ENCODE measurements around the gene MBNL1.

MBNL1 gene

GRCh38 chr3:152276681-152277080 lies 8.0 kb downstream of the MBNL1 start:
- no peak overlapping the region for H3K4me3 ChIP-seq (ENCODE audit: extremely low read depth, insufficient read depth, low read length, poor library complexity, severe bottlenecking)
- no peak overlapping the region for H3K27ac ChIP-seq (ENCODE audit: low read depth, low read length, severe bottlenecking)
- WGBS, 2 experiments (ENCODE audit: insufficient coverage in 2 of 2), result 100% methylated on average over 1 of the region's 1 CpG
- peaks cover 16% of the 10 kb centered on the region for H3K4me1 ChIP-seq (ENCODE audit: control insufficient read depth, insufficient read depth, low read length, poor library complexity, severe bottlenecking)
- H3K36me3 ChIP-seq (ENCODE audit: control insufficient read depth, insufficient read depth, low read length), result peaks cover 4% of the 10 kb centered on the region
- no peaks in the 10 kb centered on the region for H3K9me3 ChIP-seq (ENCODE audit: control insufficient read depth, low read length)

GRCh38 chr3:152277198-152277597 lies 8.5 kb downstream of the MBNL1 start:
- Histone ChIP-seq H3K4me3 (ENCODE audit: extremely low read depth, insufficient read depth, low read length, poor library complexity, severe bottlenecking) (no peak overlapping the region), H3K9me3 (ENCODE audit: control insufficient read depth, low read length) (no peaks in the 10 kb centered on the region), H3K36me3 (ENCODE audit: control insufficient read depth, insufficient read depth, low read length) (peaks cover 4% of the 10 kb centered on the region), H3K27ac (ENCODE audit: low read depth, low read length, severe bottlenecking) (no peak overlapping the region), H3K4me1 (ENCODE audit: control insufficient read depth, insufficient read depth, low read length, poor library complexity, severe bottlenecking) (peaks cover 16% of the 10 kb centered on the region)
- no CpG with 5 or more reads among the region's 1 CpG for WGBS, 2 experiments (ENCODE audit: insufficient coverage in 2 of 2)

GRCh38 chr3:152278756-152279427 lies 10.2 kb downstream of the MBNL1 start:
- H3K4me1 ChIP-seq (ENCODE audit: control insufficient read depth, insufficient read depth, low read length, poor library complexity, severe bottlenecking), result peaks cover 10% of the 10 kb centered on the region
- peaks cover 4% of the 10 kb centered on the region for H3K36me3 ChIP-seq (ENCODE audit: control insufficient read depth, insufficient read depth, low read length)
- no peaks in the 10 kb centered on the region for H3K9me3 ChIP-seq (ENCODE audit: control insufficient read depth, low read length)
- no peak overlapping the region for H3K4me3 ChIP-seq (ENCODE audit: extremely low read depth, insufficient read depth, low read length, poor library complexity, severe bottlenecking)
- H3K27ac ChIP-seq (ENCODE audit: low read depth, low read length, severe bottlenecking), result no peak overlapping the region
- 97 to 100% methylated on average over 2 of the region's 6 CpGs for WGBS, 2 experiments (ENCODE audit: insufficient coverage in 2 of 2)

GRCh38 chr3:152279479-152279878 lies 10.8 kb downstream of the MBNL1 start:
- H3K4me1 ChIP-seq (ENCODE audit: control insufficient read depth, insufficient read depth, low read length, poor library complexity, severe bottlenecking), result peaks cover 10% of the 10 kb centered on the region
- no peak overlapping the region for H3K27ac ChIP-seq (ENCODE audit: low read depth, low read length, severe bottlenecking)
- H3K4me3 ChIP-seq (ENCODE audit: extremely low read depth, insufficient read depth, low read length, poor library complexity, severe bottlenecking), result no peak overlapping the region
- peaks cover 4% of the 10 kb centered on the region for H3K36me3 ChIP-seq (ENCODE audit: control insufficient read depth, insufficient read depth, low read length)
- H3K9me3 ChIP-seq (ENCODE audit: control insufficient read depth, low read length), result no peaks in the 10 kb centered on the region
- 100% methylated on average over 1 of the region's 3 CpGs; no CpG with 5 or more reads in 1 of the 2 experiments for WGBS, 2 experiments (ENCODE audit: insufficient coverage in 2 of 2)

- WGBS, 2 experiments (ENCODE audit: insufficient coverage in 2 of 2), result 60% methylated on average over 1 of the region's 3 CpGs; no CpG with 5 or more reads in 1 of the 2 experiments
- Histone ChIP-seq H3K4me1 (ENCODE audit: control insufficient read depth, insufficient read depth, low read length, poor library complexity, severe bottlenecking) (peaks cover 10% of the 10 kb centered on the region), H3K36me3 (ENCODE audit: control insufficient read depth, insufficient read depth, low read length) (peaks cover 4% of the 10 kb centered on the region), H3K27ac (ENCODE audit: low read depth, low read length, severe bottlenecking) (no peak overlapping the region), H3K4me3 (ENCODE audit: extremely low read depth, insufficient read depth, low read length, poor library complexity, severe bottlenecking) (no peak overlapping the region), H3K9me3 (ENCODE audit: control insufficient read depth, low read length) (no peaks in the 10 kb centered on the region)
Measured at GRCh38 chr3:152280539-152280938, 11.8 kb downstream of the MBNL1 start.

GRCh38 chr3:152281133-152281713 lies 12.5 kb downstream of the MBNL1 start:
- Histone ChIP-seq H3K27ac (ENCODE audit: low read depth, low read length, severe bottlenecking) (no peak overlapping the region), H3K4me1 (ENCODE audit: control insufficient read depth, insufficient read depth, low read length, poor library complexity, severe bottlenecking) (peaks cover 10% of the 10 kb centered on the region), H3K36me3 (ENCODE audit: control insufficient read depth, insufficient read depth, low read length) (peaks cover 4% of the 10 kb centered on the region), H3K4me3 (ENCODE audit: extremely low read depth, insufficient read depth, low read length, poor library complexity, severe bottlenecking) (no peak overlapping the region), H3K9me3 (ENCODE audit: control insufficient read depth, low read length) (no peaks in the 10 kb centered on the region)
- WGBS, 2 experiments (ENCODE audit: insufficient coverage in 2 of 2), result 80% methylated on average over 1 to 2 of the region's 2 CpGs

GRCh38 chr3:152282813-152283212 lies 14.1 kb downstream of the MBNL1 start:
- H3K27ac ChIP-seq (ENCODE audit: low read depth, low read length, severe bottlenecking), result no peak overlapping the region
- no peaks in the 10 kb centered on the region for H3K9me3 ChIP-seq (ENCODE audit: control insufficient read depth, low read length)
- no peak overlapping the region for H3K4me3 ChIP-seq (ENCODE audit: extremely low read depth, insufficient read depth, low read length, poor library complexity, severe bottlenecking)
- H3K36me3 ChIP-seq (ENCODE audit: control insufficient read depth, insufficient read depth, low read length), result peaks cover 4% of the 10 kb centered on the region
- WGBS, 2 experiments (ENCODE audit: insufficient coverage in 2 of 2), result 100% methylated on average over 1 of the region's 1 CpG; no CpG with 5 or more reads in 1 of the 2 experiments
- H3K4me1 ChIP-seq (ENCODE audit: control insufficient read depth, insufficient read depth, low read length, poor library complexity, severe bottlenecking), result peaks cover 10% of the 10 kb centered on the region

- WGBS, 2 experiments (ENCODE audit: insufficient coverage in 2 of 2), result no CpG with 5 or more reads among the region's 2 CpGs
- Histone ChIP-seq H3K27ac (ENCODE audit: low read depth, low read length, severe bottlenecking) (no peak overlapping the region), H3K9me3 (ENCODE audit: control insufficient read depth, low read length) (no peaks in the 10 kb centered on the region), H3K4me3 (ENCODE audit: extremely low read depth, insufficient read depth, low read length, poor library complexity, severe bottlenecking) (no peak overlapping the region), H3K4me1 (ENCODE audit: control insufficient read depth, insufficient read depth, low read length, poor library complexity, severe bottlenecking) (peaks cover 12% of the 10 kb centered on the region), H3K36me3 (ENCODE audit: control insufficient read depth, insufficient read depth, low read length) (peaks cover 4% of the 10 kb centered on the region)
Measured at GRCh38 chr3:152283492-152284381, 15.0 kb downstream of the MBNL1 start.

- peaks cover 2% of the 10 kb centered on the region for H3K36me3 ChIP-seq (ENCODE audit: control insufficient read depth, insufficient read depth, low read length)
- no peaks in the 10 kb centered on the region for H3K9me3 ChIP-seq (ENCODE audit: control insufficient read depth, low read length)
- peaks cover 12% of the 10 kb centered on the region for H3K4me1 ChIP-seq (ENCODE audit: control insufficient read depth, insufficient read depth, low read length, poor library complexity, severe bottlenecking)
- 83 to 100% methylated on average over 1 of the region's 3 CpGs for WGBS, 2 experiments (ENCODE audit: insufficient coverage in 2 of 2)
- H3K27ac ChIP-seq (ENCODE audit: low read depth, low read length, severe bottlenecking), result no peak overlapping the region
- H3K4me3 ChIP-seq (ENCODE audit: extremely low read depth, insufficient read depth, low read length, poor library complexity, severe bottlenecking), result no peak overlapping the region
Measured at GRCh38 chr3:152284906-152285305, 16.2 kb downstream of the MBNL1 start.

GRCh38 chr3:152285509-152285908 lies 16.8 kb downstream of the MBNL1 start:
- H3K9me3 ChIP-seq (ENCODE audit: control insufficient read depth, low read length), result no peaks in the 10 kb centered on the region
- H3K4me1 ChIP-seq (ENCODE audit: control insufficient read depth, insufficient read depth, low read length, poor library complexity, severe bottlenecking), result peaks cover 9% of the 10 kb centered on the region
- H3K36me3 ChIP-seq (ENCODE audit: control insufficient read depth, insufficient read depth, low read length), result no peaks in the 10 kb centered on the region
- no peak overlapping the region for H3K27ac ChIP-seq (ENCODE audit: low read depth, low read length, severe bottlenecking)
- WGBS, 2 experiments (ENCODE audit: insufficient coverage in 2 of 2), result 84 to 93% methylated on average over 3 to 4 of the region's 5 CpGs
- no peak overlapping the region for H3K4me3 ChIP-seq (ENCODE audit: extremely low read depth, insufficient read depth, low read length, poor library complexity, severe bottlenecking)

Data from mesodermal cell (in vitro differentiated cells).